GM12878 (cell line): ENCODE results near the gene ARHGEF26. TPM values are rescaled to one million over a fixed set of nuclear protein-coding genes. Genes with fewer than 3 reads are reported as not detected.

Experiments used
- ATAC-seq: fragments of 200-7000 bp; cut with Tn5 transposase; 3 replicates; pipeline ENCODE4 v1.9.1; 2020; ENCODE audit warnings: mild to moderate bottlenecking, moderate library complexity
- BruUV-seq: library from RNA; stranded (reverse); fragments of 400-500 nt; replicated peaks from 2 replicates; lab custom pipeline; 2021; lab: Mats Ljungman, UMichigan
- CTCF ChIA-PET: fragments of 300-600 bp; sonication (Branson Sonifier 250); formaldehyde crosslinking; extraction: SDS; loops from one replicate; lab custom pipeline; 2021; ENCODE audit warnings: inconsistent platforms; lab: Yijun Ruan, JAX
- POLR2A ChIA-PET: fragments of 350-600 bp; formaldehyde crosslinking; extraction: SDS; loops from one replicate; lab custom pipeline; 2021; ENCODE audit warnings: inconsistent platforms; lab: Charles Lee
- RAD21 ChIA-PET: fragments of 300-600 bp; sonication (Branson Sonifier 250); formaldehyde crosslinking; loops from one replicate; lab custom pipeline; 2023; ENCODE audit warnings: antibody characterized with exemption; ENCODE audit not compliant: unreplicated experiment; lab: Charles Lee
- SMC1A ChIA-PET: fragments of 300-600 bp; sonication (Branson Sonifier 250); formaldehyde crosslinking; loops from one replicate; lab custom pipeline; 2023; ENCODE audit not compliant: unreplicated experiment, uncharacterized antibody; lab: Charles Lee
- DNase-seq: peaks from one replicate; pipeline ENCODE4 v3.0.0-alpha.2; 2011; ENCODE audit warnings: low read depth, low spot score
- FAIRE-seq: peaks from 3 replicates; lab custom pipeline; 2011; peaks lifted over from hg19 to GRCh38; lab: Jason Lieb, UNC
- H2AFZ ChIP-seq: 2 replicates; pipeline ENCODE4 v1.6.0; 2011; ENCODE audit warnings: low read depth, low read length, control low read depth; ENCODE audit not compliant: control insufficient read depth
- H3K27ac ChIP-seq: 2 replicates; pipeline ENCODE4 v1.5.1; 2011; ENCODE audit warnings: control low read depth; ENCODE audit not compliant: control insufficient read depth, insufficient read depth
- H3K27me3 ChIP-seq, 2 experiments: replicated peaks in 1 of 2; 2 replicates each; pipeline versions ENCODE4 v1.6.0 to v1.6.1; 2011; ENCODE audit warnings: low read length in 1 of 2; ENCODE audit not compliant: control insufficient read depth in 2 of 2, insufficient read depth in 2 of 2
- H3K36me3 ChIP-seq, 2 experiments: 2 replicates each; pipeline ENCODE4 v1.5.1; 2011; ENCODE audit warnings: low read length in 1 of 2; ENCODE audit not compliant: control insufficient read depth in 2 of 2, insufficient read depth in 2 of 2
- H3K4me1 ChIP-seq: 2 replicates; pipeline ENCODE4 v1.6.1; 2011; ENCODE audit warnings: mild to moderate bottlenecking, low read length, moderate library complexity, mixed read lengths; ENCODE audit not compliant: control insufficient read depth, insufficient read depth
- H3K4me2 ChIP-seq: 2 replicates; pipeline ENCODE4 v1.6.0; 2011; ENCODE audit warnings: control low read depth; ENCODE audit not compliant: control insufficient read depth, insufficient read depth
- H3K4me3 ChIP-seq: fragments of 200-600 bp; sonication (generic); 2 replicates; pipeline ENCODE4 v1.5.1; 2016
- H3K79me2 ChIP-seq: 2 replicates; pipeline ENCODE4 v1.6.0; 2011; ENCODE audit warnings: low read length; ENCODE audit not compliant: control insufficient read depth, insufficient read depth
- H3K9ac ChIP-seq: 2 replicates; pipeline ENCODE4 v1.8.0; 2011; ENCODE audit warnings: low read length, control low read depth, mixed read lengths; ENCODE audit not compliant: control insufficient read depth, insufficient read depth
- H3K9me3 ChIP-seq: replicated peaks from 3 replicates; pipeline ENCODE4 v1.5.1; 2011; ENCODE audit warnings: mild to moderate bottlenecking, low read length; ENCODE audit not compliant: control insufficient read depth, insufficient read depth
- H4K20me1 ChIP-seq: 2 replicates; pipeline ENCODE4 v1.6.0; 2011; ENCODE audit not compliant: control insufficient read depth, insufficient read depth
- BACH1 ChIP-seq: fragments of 450-650 bp; IDR thresholded peaks from 2 replicates; pipeline ENCODE4 v1.6.1; 2017; ENCODE audit warnings: mild to moderate bottlenecking, borderline replicate concordance
- CEBPB ChIP-seq, 2 experiments: fragments of 150-350 bp in 1 of 2; IDR thresholded peaks; 2 replicates each; pipeline ENCODE4 v1.6.1; 2012 to 2014; ENCODE audit warnings: low read depth in 2 of 2, low read length in 2 of 2, borderline replicate concordance in 1 of 2, inconsistent platforms in 1 of 2
- CUX1 ChIP-seq: IDR thresholded peaks from 2 replicates; pipeline ENCODE4 v1.6.1; 2012; ENCODE audit warnings: improper control_type of control experiment, low read depth, low read length; ENCODE audit not compliant: insufficient replicate concordance
- EZH2 ChIP-seq: IDR thresholded peaks from 2 replicates; pipeline ENCODE4 v1.6.1; 2012; ENCODE audit warnings: low read depth, mild to moderate bottlenecking, control low read depth, inconsistent platforms, low read length, borderline replicate concordance; ENCODE audit not compliant: control insufficient read depth
- HDGF ChIP-seq: fragments of 450-650 bp; IDR thresholded peaks from 2 replicates; pipeline ENCODE4 v1.6.1; 2016; ENCODE audit warnings: antibody characterized with exemption
- IRF4 ChIP-seq: IDR thresholded peaks from 2 replicates; pipeline ENCODE4 v1.6.1; 2011; ENCODE audit warnings: low read depth, low read length
- POLR2AphosphoS2 ChIP-seq: IDR thresholded peaks from 2 replicates; pipeline ENCODE4 v1.6.1; 2011; ENCODE audit warnings: low read depth, mild to moderate bottlenecking, low read length, improper control_type of control experiment, moderate library complexity
- SMARCA5 ChIP-seq: fragments of 450-650 bp; IDR thresholded peaks from 2 replicates; pipeline ENCODE4 v1.6.1; 2017; ENCODE audit warnings: mild to moderate bottlenecking
- SPI1 ChIP-seq: IDR thresholded peaks from 2 replicates; pipeline ENCODE4 v1.6.1; 2011; ENCODE audit warnings: low read depth, mild to moderate bottlenecking, low read length, moderate library complexity, borderline replicate concordance; ENCODE audit not compliant: insufficient read depth
- SREBF2 ChIP-seq: IDR thresholded peaks from 2 replicates; pipeline ENCODE4 v1.6.1; 2012; ENCODE audit warnings: mild to moderate bottlenecking, low read length
- TCF3 ChIP-seq: IDR thresholded peaks from 2 replicates; pipeline ENCODE4 v1.6.1; 2012; ENCODE audit warnings: low read depth, mild to moderate bottlenecking, low read length, borderline replicate concordance; ENCODE audit not compliant: insufficient read depth
- WGBS: methylation state at CpG from one replicate; pipeline ENCODE4 v1.1.6; 2016; ENCODE audit warnings: low lambda C conversion rate; ENCODE audit not compliant: insufficient replicate concordance, insufficient coverage; ENCODE audit errors: missing lambda C conversion rate; 5-methylcytosine and 5-hydroxymethylcytosine counted together
- in situ Hi-C: fragments of 300-500 bp; cut with MboI; formaldehyde crosslinking; loops from 9 replicates; pipeline ENCODE4 v1.14.3; 2018; ENCODE audit warnings: mixed read lengths
- intact Hi-C: fragments of 100-400 bp; cut with micrococcal nuclease; formaldehyde crosslinking; loops from one replicate; pipeline ENCODE4 v1.14.2; 2022; ENCODE audit not compliant: unreplicated experiment
- polyA plus RNA-seq, 11 experiments: library from polyadenylated mRNA; depleted of rRNA in 4 of 11; unstranded in 6 of 11; stranded (reverse) in 5 of 11; fragments of >200 nt; fragmentation: Nextera tagmentation in 4 of 11; fragmentation: Illumina TruSeq in 1 of 11; extraction: Ambion mirVana in 4 of 11; extraction: Trizol in 1 of 11; gene quantifications; 1 replicate in 1 of 11; 2 replicates in 10 of 11; pipeline versions ENCODE4 v1.2.1 to v1.2.3, GENCODE V29; 2011 to 2016; ENCODE audit warnings: inconsistent platforms in 2 of 11, missing spikeins in 2 of 11, low read depth in 1 of 11
- total RNA-seq, 4 experiments: library from RNA; depleted of rRNA in 3 of 4; stranded (reverse); fragments of >200 nt in 3 of 4; fragmentation: Illumina TruSeq in 1 of 4; extraction: Trizol in 1 of 4; gene quantifications; 2 replicates each; pipeline versions ENCODE4 v1.2.1 to v1.2.3, GENCODE V29; 2013 to 2021
- TF ChIP-seq, protein P1 (sequence below): fragments of 450-650 bp; IDR thresholded peaks from 2 replicates; pipeline ENCODE4 v1.6.1; 2017; ENCODE audit warnings: antibody characterized with exemption, mild to moderate bottlenecking, moderate library complexity

Gene ARHGEF26
- total and polyA plus RNA-seq, 10 of the 15 experiments (the other 5 are each of a cell fraction or from before 2014, with no cell fraction given): 0.02 to 0.47 (median 0.05) TPM; not detected in 1

- H3K9me3 ChIP-seq: no peaks in the 10 kb centered on the region
- no peaks in the 10 kb centered on the region for H3K4me1 ChIP-seq
- TF ChIP-seq IRF4 (no peak), TCF3 (no peak), POLR2AphosphoS2 (no peak), EZH2 (no peak), SMARCA5 (no peak), SREBF2 (no peak), BACH1 (no peak), CEBPB (IDR thresholded peaks at IDR 0.05; ENCODE audit: borderline replicate concordance in 1 of 2, low read depth in 2 of 2, low read length in 2 of 2) (no peak), SPI1 (no peak), HDGF (no peak), CUX1 (no peak)
- TF ChIP-seq, protein P1, sequence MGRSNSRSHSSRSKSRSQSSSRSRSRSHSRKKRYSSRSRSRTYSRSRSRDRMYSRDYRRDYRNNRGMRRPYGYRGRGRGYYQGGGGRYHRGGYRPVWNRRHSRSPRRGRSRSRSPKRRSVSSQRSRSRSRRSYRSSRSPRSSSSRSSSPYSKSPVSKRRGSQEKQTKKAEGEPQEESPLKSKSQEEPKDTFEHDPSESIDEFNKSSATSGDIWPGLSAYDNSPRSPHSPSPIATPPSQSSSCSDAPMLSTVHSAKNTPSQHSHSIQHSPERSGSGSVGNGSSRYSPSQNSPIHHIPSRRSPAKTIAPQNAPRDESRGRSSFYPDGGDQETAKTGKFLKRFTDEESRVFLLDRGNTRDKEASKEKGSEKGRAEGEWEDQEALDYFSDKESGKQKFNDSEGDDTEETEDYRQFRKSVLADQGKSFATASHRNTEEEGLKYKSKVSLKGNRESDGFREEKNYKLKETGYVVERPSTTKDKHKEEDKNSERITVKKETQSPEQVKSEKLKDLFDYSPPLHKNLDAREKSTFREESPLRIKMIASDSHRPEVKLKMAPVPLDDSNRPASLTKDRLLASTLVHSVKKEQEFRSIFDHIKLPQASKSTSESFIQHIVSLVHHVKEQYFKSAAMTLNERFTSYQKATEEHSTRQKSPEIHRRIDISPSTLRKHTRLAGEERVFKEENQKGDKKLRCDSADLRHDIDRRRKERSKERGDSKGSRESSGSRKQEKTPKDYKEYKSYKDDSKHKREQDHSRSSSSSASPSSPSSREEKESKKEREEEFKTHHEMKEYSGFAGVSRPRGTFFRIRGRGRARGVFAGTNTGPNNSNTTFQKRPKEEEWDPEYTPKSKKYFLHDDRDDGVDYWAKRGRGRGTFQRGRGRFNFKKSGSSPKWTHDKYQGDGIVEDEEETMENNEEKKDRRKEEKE: no peak
- no peaks in the 10 kb centered on the region for H3K27me3 ChIP-seq
- BruUV-seq: no TSS peak
- H4K20me1 ChIP-seq: no peaks in the 10 kb centered on the region
- no peaks in the 10 kb centered on the region for H3K79me2 ChIP-seq
- in situ Hi-C loops: no loop called here
- ChIA-PET CTCF (interaction anchor here (1.0 to 1.8 kb wide), 3 partner anchors 10 to 17 kb away, joined by 3 to 4 read pairs (median 3); no protein-coding TSS in a partner anchor), RAD21 (no interaction called here), SMC1A (no interaction called here), POLR2A (no interaction called here)
- H3K27ac ChIP-seq: no peak overlapping the region
- DNase-seq: no peak
- no peak for ATAC-seq
- no peak overlapping the region for H3K4me3 ChIP-seq
- no peak overlapping the region for H3K4me2 ChIP-seq
- WGBS: 44% methylated on average over 5 of the region's 5 CpGs
- no peaks in the 10 kb centered on the region for H3K36me3 ChIP-seq
- no peak overlapping the region for H3K9ac ChIP-seq
- FAIRE-seq: no peak
- H2AFZ ChIP-seq: no peak overlapping the region
- intact Hi-C loops: no loop called here
Observed at GRCh38 chr3:154241496-154241895, 120.3 kb downstream of the ARHGEF26 start.
